GM12874 (cell line): ENCODE data around the gene AUTS2.

ENCODE experiments used
- TF ChIP-seq, protein P1 (sequence below): IDR thresholded peaks from 2 replicates; pipeline ENCODE4 v1.5.1; 2011; ENCODE audit warnings: low read depth, mild to moderate bottlenecking, control low read depth, low read length, moderate library complexity; ENCODE audit not compliant: insufficient read depth

The AUTS2 gene

DNA sequence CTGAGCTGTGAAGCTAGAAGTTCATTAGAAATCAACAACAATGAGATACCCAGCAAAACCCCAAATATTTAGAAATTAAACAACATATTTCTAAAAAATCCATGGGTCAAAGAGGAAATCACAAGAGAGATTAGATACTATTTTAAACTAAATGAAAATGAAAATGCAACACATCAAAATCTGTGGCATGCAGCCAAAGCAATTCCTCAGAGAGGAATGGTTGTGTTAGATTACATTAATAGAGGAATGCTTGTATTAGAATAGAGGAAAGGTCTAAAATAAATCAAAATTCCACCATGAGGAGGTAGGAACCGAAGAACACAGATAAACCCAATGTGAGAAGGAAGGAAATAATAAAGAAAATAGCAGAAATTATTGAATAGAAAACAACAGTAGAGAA is 891.5 kb downstream of the AUTS2 start:
- TF ChIP-seq, protein P1, sequence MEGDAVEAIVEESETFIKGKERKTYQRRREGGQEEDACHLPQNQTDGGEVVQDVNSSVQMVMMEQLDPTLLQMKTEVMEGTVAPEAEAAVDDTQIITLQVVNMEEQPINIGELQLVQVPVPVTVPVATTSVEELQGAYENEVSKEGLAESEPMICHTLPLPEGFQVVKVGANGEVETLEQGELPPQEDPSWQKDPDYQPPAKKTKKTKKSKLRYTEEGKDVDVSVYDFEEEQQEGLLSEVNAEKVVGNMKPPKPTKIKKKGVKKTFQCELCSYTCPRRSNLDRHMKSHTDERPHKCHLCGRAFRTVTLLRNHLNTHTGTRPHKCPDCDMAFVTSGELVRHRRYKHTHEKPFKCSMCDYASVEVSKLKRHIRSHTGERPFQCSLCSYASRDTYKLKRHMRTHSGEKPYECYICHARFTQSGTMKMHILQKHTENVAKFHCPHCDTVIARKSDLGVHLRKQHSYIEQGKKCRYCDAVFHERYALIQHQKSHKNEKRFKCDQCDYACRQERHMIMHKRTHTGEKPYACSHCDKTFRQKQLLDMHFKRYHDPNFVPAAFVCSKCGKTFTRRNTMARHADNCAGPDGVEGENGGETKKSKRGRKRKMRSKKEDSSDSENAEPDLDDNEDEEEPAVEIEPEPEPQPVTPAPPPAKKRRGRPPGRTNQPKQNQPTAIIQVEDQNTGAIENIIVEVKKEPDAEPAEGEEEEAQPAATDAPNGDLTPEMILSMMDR = no peak

DNA sequence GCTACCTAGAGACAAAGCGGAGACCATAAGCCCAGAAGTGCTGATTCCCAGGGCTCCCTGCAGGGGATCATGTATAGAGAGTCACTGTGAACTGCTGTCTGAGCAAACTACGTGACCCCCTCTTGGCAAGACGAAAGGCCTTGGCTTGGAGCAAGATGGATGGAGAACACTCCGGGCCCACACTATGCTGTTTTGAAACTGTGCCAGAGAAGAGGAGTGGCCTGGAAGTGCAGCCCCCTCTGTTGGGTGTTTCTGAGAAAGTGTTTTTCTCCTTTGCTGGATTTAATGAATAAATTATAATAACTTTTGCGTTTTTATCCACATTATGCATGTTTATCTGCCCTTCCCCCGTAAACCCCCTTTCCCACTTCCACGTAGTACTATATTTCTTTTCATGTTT is 894.4 kb downstream of the AUTS2 start:
- TF ChIP-seq, protein P1 = no peak

- TF ChIP-seq, protein P1 = no peak
Measured at GRCh38 chr7:70494225-70495032, 896.2 kb downstream of the AUTS2 start.

DNA sequence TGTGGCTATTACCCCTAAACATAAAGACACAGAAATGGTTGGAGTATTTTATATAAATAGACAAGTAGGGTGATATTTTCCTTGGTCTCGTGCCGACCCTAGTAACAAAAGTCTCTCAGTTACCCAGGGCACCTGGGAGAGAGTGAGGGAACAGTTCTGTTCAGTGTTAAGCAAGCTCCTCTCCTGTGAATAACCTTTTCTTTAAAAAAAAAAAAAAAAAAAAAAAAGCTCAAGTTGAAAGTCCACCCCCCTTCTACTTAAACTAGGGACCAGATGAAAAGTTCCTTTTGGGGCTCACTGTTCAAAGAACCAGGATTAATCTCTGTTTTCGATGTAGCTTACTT is 896.7 kb downstream of the AUTS2 start:
- TF ChIP-seq, protein P1 = no peak

DNA sequence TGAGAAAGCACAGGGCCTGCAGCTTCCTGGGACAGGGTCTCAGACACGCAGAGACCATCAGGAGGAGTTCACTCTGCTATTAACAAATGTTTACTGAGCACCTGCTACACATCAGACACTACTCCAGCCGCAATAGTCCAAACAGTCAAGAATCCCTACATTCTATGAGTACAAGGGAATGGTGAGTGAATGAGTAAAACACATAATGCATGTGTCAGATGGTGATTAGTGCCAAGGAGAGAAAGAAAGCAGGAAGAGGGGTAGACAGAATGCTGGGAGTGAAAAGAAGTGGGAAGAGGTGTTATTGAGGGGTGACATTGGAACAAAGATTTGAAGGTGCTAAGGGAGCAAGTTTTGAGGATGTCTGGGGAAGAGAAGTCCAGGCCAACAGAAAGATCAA is 899.5 kb downstream of the AUTS2 start:
- TF ChIP-seq, protein P1 = no peak

GRCh38 chr7:70498232-70498992 is 900.1 kb downstream of the AUTS2 start:
- TF ChIP-seq, protein P1 = no peak

DNA sequence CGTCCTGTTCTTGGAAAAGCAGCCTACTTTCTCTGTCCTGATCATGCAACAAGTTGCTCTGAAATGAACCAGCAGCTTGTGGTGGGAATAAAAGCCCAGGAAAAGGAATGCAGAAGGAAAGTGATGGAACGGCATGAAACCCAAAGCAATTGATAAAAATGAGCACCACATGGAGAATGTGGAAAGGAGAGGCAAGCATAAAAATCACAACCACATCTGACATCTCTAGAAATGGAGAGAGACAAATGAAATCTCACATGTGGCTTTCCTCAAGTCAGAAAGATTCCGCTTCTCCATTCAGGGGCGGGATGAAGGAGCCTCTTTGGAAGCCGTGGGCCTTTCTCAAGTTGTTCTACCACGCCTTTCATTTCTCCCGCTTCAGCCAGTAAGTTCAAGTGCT is 902.0 kb downstream of the AUTS2 start:
- TF ChIP-seq, protein P1 = no peak
